HCT116 (cell line): ENCODE measurements around the gene LSM10. TPM values are rescaled to one million over a fixed set of nuclear protein-coding genes. Genes with fewer than 3 reads are reported as not detected.

Experiments
- total RNA-seq: library from RNA; stranded (reverse); gene quantifications from one replicate; pipeline ENCODE4 v1.2.1, GENCODE V29; 2021; ENCODE audit not compliant: unreplicated experiment

Gene LSM10
- total RNA-seq, 1 experiment from 2014 or later: 49.5 TPM

Other genes with a start within 250 kb of the LSM10 start
- gene TRAPPC3, start 248.4 kb downstream of the LSM10 start, total RNA-seq: 64.6 TPM
- 71.8 TPM for gene MAP7D1, start 241.7 kb downstream of the LSM10 start, total RNA-seq
- gene THRAP3, start 173.5 kb downstream of the LSM10 start, total RNA-seq: 144 TPM
- gene SH3D21, start 91.5 kb downstream of the LSM10 start, total RNA-seq: 9.3 TPM
- 25.1 TPM for gene EVA1B, start 74.3 kb downstream of the LSM10 start, total RNA-seq
- 33.9 TPM for gene STK40, start 12.0 kb downstream of the LSM10 start, total RNA-seq
- 4.1 TPM for gene OSCP1, start 52.5 kb upstream of the LSM10 start, total RNA-seq
- gene MRPS15, start 66.5 kb upstream of the LSM10 start, total RNA-seq: 98.7 TPM
- 0.32 TPM for gene CSF3R, start 85.0 kb upstream of the LSM10 start, total RNA-seq